HepG2 (cell line): ENCODE measurements around the gene AUTS2.

ENCODE experiments used
- AHDC1 ChIP-seq: sonication (generic); formaldehyde crosslinking; IDR thresholded peaks from 2 replicates; pipeline ENCODE4 v1.5.1; 2020; ENCODE audit warnings: mild to moderate bottlenecking, missing genetic modification reagents, borderline replicate concordance
- CHD2 ChIP-seq: IDR thresholded peaks from 2 replicates; pipeline ENCODE4 v1.6.1; 2011; ENCODE audit warnings: low read depth, low read length, improper control_type of control experiment
- HNF4A ChIP-seq: sonication (generic); formaldehyde crosslinking; IDR thresholded peaks from 2 replicates; pipeline ENCODE4 v1.4.0; 2020; ENCODE audit warnings: missing genetic modification reagents
- JUNB ChIP-seq: sonication (generic); formaldehyde crosslinking; IDR thresholded peaks from 2 replicates; pipeline ENCODE4 v1.8.0; 2022; ENCODE audit warnings: missing genetic modification reagents, mild to moderate bottlenecking, borderline replicate concordance
- MTF1 ChIP-seq: sonication (generic); formaldehyde crosslinking; IDR thresholded peaks from 2 replicates; pipeline ENCODE4 v1.5.0; 2020; ENCODE audit warnings: missing genetic modification reagents
- PHF5A ChIP-seq: IDR thresholded peaks from one replicate; pipeline ENCODE4 v1.6.1; 2018; ENCODE audit warnings: low read depth, missing genetic modification reagents; ENCODE audit not compliant: unreplicated experiment
- RAD21 ChIP-seq: fragments of 450-650 bp; formaldehyde crosslinking; IDR thresholded peaks from 2 replicates; pipeline ENCODE4 v1.5.0; 2020; ENCODE audit warnings: mild to moderate bottlenecking
- SSRP1 ChIP-seq: IDR thresholded peaks from 2 replicates; pipeline ENCODE4 v1.6.1; 2016; ENCODE audit warnings: control low read depth
- ZHX1 ChIP-seq: sonication (generic); formaldehyde crosslinking; IDR thresholded peaks from 2 replicates; pipeline ENCODE4 v1.8.1; 2022; ENCODE audit warnings: low read depth, mild to moderate bottlenecking, missing genetic modification reagents
- ZNF589 ChIP-seq: sonication (generic); formaldehyde crosslinking; conservative IDR thresholded peaks from 2 replicates; pipeline ENCODE4 v1.8.0; 2022; ENCODE audit warnings: mild to moderate bottlenecking, moderate library complexity, missing genetic modification reagents
- ZNF629 ChIP-seq: sonication (generic); formaldehyde crosslinking; conservative IDR thresholded peaks from 2 replicates; pipeline ENCODE4 v1.5.0; 2020; ENCODE audit warnings: missing genetic modification reagents
- ZNF768 ChIP-seq: sonication (generic); formaldehyde crosslinking; IDR thresholded peaks from 2 replicates; pipeline ENCODE4 v1.4.0; 2020; ENCODE audit warnings: missing genetic modification reagents
- ZNF790 ChIP-seq: sonication (generic); formaldehyde crosslinking; IDR thresholded peaks from 2 replicates; pipeline ENCODE4 v1.8.0; 2022; ENCODE audit warnings: missing genetic modification reagents, mild to moderate bottlenecking, borderline replicate concordance
- TF ChIP-seq, protein P1 (sequence below): sonication (generic); formaldehyde crosslinking; IDR thresholded peaks from 2 replicates; pipeline ENCODE4 v1.5.0; 2020; ENCODE audit warnings: mild to moderate bottlenecking, missing genetic modification reagents, moderate library complexity

DNA sequence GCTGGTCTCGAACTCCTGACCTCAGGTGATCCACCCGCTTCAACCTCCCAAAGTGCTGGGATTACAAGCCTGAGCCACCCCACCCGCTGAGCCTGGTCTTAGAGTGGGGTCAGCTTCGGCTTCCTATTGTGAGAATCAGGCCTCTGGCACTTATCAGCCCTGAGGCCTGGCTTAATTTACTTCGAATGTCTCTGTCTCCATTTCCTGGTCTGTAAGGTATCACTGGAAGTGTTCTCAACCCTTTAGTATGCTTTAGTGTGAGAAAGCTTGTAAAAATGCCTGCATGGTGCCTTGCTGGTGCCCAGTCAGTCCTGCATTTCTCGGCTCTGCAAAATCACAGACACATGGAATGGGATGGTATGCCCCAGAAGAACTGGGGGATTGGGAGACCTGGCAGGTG lies 862.3 kb downstream of the AUTS2 start:
- TF ChIP-seq ZNF790 (no peak), ZNF589 (CRISPR knock-in tag) (no peak), CHD2 (no peak), ZHX1 (no peak), ZNF629 (CRISPR knock-in tag) (no peak), PHF5A (CRISPR knock-in tag) (no peak), HNF4A (no peak), AHDC1 (CRISPR knock-in tag) (no peak), SSRP1 (CRISPR knock-in tag) (no peak), JUNB (CRISPR knock-in tag) (no peak), ZNF768 (CRISPR knock-in tag) (no peak), RAD21 (no peak), MTF1 (CRISPR knock-in tag) (no peak)
- TF ChIP-seq, protein P1, sequence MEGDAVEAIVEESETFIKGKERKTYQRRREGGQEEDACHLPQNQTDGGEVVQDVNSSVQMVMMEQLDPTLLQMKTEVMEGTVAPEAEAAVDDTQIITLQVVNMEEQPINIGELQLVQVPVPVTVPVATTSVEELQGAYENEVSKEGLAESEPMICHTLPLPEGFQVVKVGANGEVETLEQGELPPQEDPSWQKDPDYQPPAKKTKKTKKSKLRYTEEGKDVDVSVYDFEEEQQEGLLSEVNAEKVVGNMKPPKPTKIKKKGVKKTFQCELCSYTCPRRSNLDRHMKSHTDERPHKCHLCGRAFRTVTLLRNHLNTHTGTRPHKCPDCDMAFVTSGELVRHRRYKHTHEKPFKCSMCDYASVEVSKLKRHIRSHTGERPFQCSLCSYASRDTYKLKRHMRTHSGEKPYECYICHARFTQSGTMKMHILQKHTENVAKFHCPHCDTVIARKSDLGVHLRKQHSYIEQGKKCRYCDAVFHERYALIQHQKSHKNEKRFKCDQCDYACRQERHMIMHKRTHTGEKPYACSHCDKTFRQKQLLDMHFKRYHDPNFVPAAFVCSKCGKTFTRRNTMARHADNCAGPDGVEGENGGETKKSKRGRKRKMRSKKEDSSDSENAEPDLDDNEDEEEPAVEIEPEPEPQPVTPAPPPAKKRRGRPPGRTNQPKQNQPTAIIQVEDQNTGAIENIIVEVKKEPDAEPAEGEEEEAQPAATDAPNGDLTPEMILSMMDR: no peak
